Neural cell (in vitro differentiated cells): ENCODE data around the gene FBLIM1. TPM values are rescaled to one million over a fixed set of nuclear protein-coding genes. Genes with fewer than 3 reads are reported as not detected.

Experiments
- H2AFZ ChIP-seq: fragments of 200-600, 300-800 bp; sonication (generic), shearing (Covaris generic); 2 replicates; pipeline ENCODE4 v1.6.0; 2014; ENCODE audit warnings: low read depth, mild to moderate bottlenecking, antibody characterized with exemption, low read length, moderate library complexity
- H3F3A ChIP-seq: fragments of 200-600 bp; shearing (Covaris generic); 2 replicates; pipeline ENCODE4 v1.6.1; 2016; ENCODE audit warnings: mild to moderate bottlenecking, moderate library complexity, mixed read lengths, antibody characterized with exemption, low read length; ENCODE audit not compliant: insufficient read depth, poor library complexity, severe bottlenecking
- H3K27ac ChIP-seq: fragments of 200-600, 300-800 bp; sonication (generic), shearing (Covaris generic); 2 replicates; pipeline ENCODE4 v1.5.1; 2014; ENCODE audit warnings: mild to moderate bottlenecking, low read length, moderate library complexity
- H3K27me3 ChIP-seq: fragments of 300-800, 200-600 bp; sonication (generic), shearing (Covaris generic); 2 replicates; pipeline ENCODE4 v1.6.0; 2014; ENCODE audit warnings: mild to moderate bottlenecking, low read depth, low read length, moderate library complexity; ENCODE audit not compliant: insufficient read depth
- H3K36me3 ChIP-seq: fragments of 300-800, 200-600 bp; sonication (generic), shearing (Covaris generic); 2 replicates; pipeline ENCODE4 v1.5.1; 2014; ENCODE audit warnings: mild to moderate bottlenecking, antibody characterized with exemption, low read length, moderate library complexity; ENCODE audit not compliant: insufficient read depth
- H3K4me2 ChIP-seq: fragments of 300-800, 200-600 bp; sonication (generic), shearing (Covaris generic); 2 replicates; pipeline ENCODE4 v1.6.0; 2014; ENCODE audit warnings: mild to moderate bottlenecking, low read length
- H3K4me3 ChIP-seq: fragments of 300-800, 200-600 bp; sonication (generic), shearing (Covaris generic); 2 replicates; pipeline ENCODE4 v1.5.1; 2014; ENCODE audit warnings: mild to moderate bottlenecking, low read length, moderate library complexity
- H3K79me2 ChIP-seq: fragments of 200-600 bp; shearing (Covaris generic); replicated peaks from 2 replicates; pipeline ENCODE4 v1.6.0; 2014; ENCODE audit warnings: mild to moderate bottlenecking, low read length, moderate library complexity; ENCODE audit not compliant: insufficient read depth
- H3K9ac ChIP-seq: fragments of 300-800, 200-600 bp; sonication (generic), shearing (Covaris generic); 2 replicates; pipeline ENCODE4 v1.6.1; 2016; ENCODE audit warnings: mild to moderate bottlenecking, low read length, mixed read lengths
- H3K9me2 ChIP-seq: fragments of 200-600 bp; shearing (Covaris generic); 2 replicates; pipeline ENCODE4 v1.6.1; 2016; ENCODE audit warnings: mild to moderate bottlenecking, low read length, mixed read lengths; ENCODE audit not compliant: insufficient read depth
- H3K9me3 ChIP-seq: fragments of 200-600, 300-800 bp; sonication (generic), shearing (Covaris generic); 2 replicates; pipeline ENCODE4 v1.6.1; 2016; ENCODE audit warnings: mild to moderate bottlenecking, mixed run types, low read length, moderate library complexity, mixed read lengths
- H4K20me1 ChIP-seq: fragments of 200-600 bp; shearing (Covaris generic); 2 replicates; pipeline ENCODE4 v1.6.1; 2016; ENCODE audit warnings: mild to moderate bottlenecking, mixed run types; ENCODE audit not compliant: insufficient read depth
- CTCF ChIP-seq: fragments of 450-650 bp; IDR thresholded peaks from 2 replicates; pipeline ENCODE4 v1.5.1; 2014; ENCODE audit warnings: antibody characterized with exemption, mild to moderate bottlenecking, moderate library complexity; ENCODE audit not compliant: poor library complexity, severe bottlenecking
- EP300 ChIP-seq: fragments of 450-650 bp; conservative IDR thresholded peaks from 2 replicates; pipeline ENCODE4 v1.6.1; 2014; ENCODE audit warnings: antibody characterized with exemption, mild to moderate bottlenecking, moderate library complexity; ENCODE audit not compliant: poor library complexity, severe bottlenecking
- EZH2 ChIP-seq: fragments of 200-600, 300-800 bp; shearing (Covaris generic), sonication (generic); IDR thresholded peaks from 2 replicates; pipeline ENCODE4 v1.6.1; 2014; ENCODE audit warnings: antibody characterized with exemption, low read length, borderline replicate concordance, mild to moderate bottlenecking; ENCODE audit not compliant: insufficient read depth, poor library complexity, severe bottlenecking
- MXI1 ChIP-seq: fragments of 450-650 bp; conservative IDR thresholded peaks from 2 replicates; pipeline ENCODE4 v1.6.1; 2014; ENCODE audit warnings: antibody characterized with exemption, mild to moderate bottlenecking; ENCODE audit not compliant: poor library complexity, severe bottlenecking
- POLR2AphosphoS5 ChIP-seq: IDR thresholded peaks from 2 replicates; pipeline ENCODE4 v1.6.1; 2012
- RAD21 ChIP-seq: fragments of 450-650 bp; conservative IDR thresholded peaks from 2 replicates; pipeline ENCODE4 v1.6.1; 2014; ENCODE audit warnings: antibody characterized with exemption, mild to moderate bottlenecking, moderate library complexity
- SMC3 ChIP-seq: fragments of 450-650 bp; conservative IDR thresholded peaks from 2 replicates; pipeline ENCODE4 v1.6.1; 2014; ENCODE audit warnings: antibody characterized with exemption, mild to moderate bottlenecking, moderate library complexity; ENCODE audit not compliant: poor library complexity
- TAF1 ChIP-seq: IDR thresholded peaks from 2 replicates; pipeline ENCODE4 v1.6.1; 2012; ENCODE audit warnings: low read depth
- polyA plus RNA-seq: library from polyadenylated mRNA; depleted of rRNA; stranded (reverse); fragments of >200 nt; gene quantifications from 2 replicates; pipeline ENCODE4 v1.2.3, GENCODE V29; 2014
- TF ChIP-seq, protein P1 (sequence below): IDR thresholded peaks from 2 replicates; pipeline ENCODE4 v1.6.1; 2012; ENCODE audit warnings: borderline replicate concordance

Gene FBLIM1
- polyA plus RNA-seq, 1 donor from 2014 or later = 24.9 TPM

- no peaks in the 10 kb centered on the region for H3K36me3 ChIP-seq
- H3K4me3 ChIP-seq = no peak overlapping the region
- H2AFZ ChIP-seq = no peak overlapping the region
Observed at GRCh38 chr1:15744122-15744679, 14.4 kb upstream of the FBLIM1 start.

GRCh38 chr1:15747378-15747777 lies 11.2 kb upstream of the FBLIM1 start:
- H2AFZ ChIP-seq = no peak overlapping the region
- H3K9ac ChIP-seq = no peak overlapping the region
- no peaks in the 10 kb centered on the region for H3K79me2 ChIP-seq
- H4K20me1 ChIP-seq = no peaks in the 10 kb centered on the region
- no peaks in the 10 kb centered on the region for H3K9me3 ChIP-seq
- no peak overlapping the region for H3K4me3 ChIP-seq
- no peaks in the 10 kb centered on the region for H3K9me2 ChIP-seq
- H3K27me3 ChIP-seq = no peaks in the 10 kb centered on the region
- no peak overlapping the region for H3K27ac ChIP-seq
- TF ChIP-seq POLR2AphosphoS5 = no peak
- TF ChIP-seq SMC3 = no peak
- TF ChIP-seq RAD21 = no peak
- no peak for TF ChIP-seq MXI1
- TF ChIP-seq, protein P1, sequence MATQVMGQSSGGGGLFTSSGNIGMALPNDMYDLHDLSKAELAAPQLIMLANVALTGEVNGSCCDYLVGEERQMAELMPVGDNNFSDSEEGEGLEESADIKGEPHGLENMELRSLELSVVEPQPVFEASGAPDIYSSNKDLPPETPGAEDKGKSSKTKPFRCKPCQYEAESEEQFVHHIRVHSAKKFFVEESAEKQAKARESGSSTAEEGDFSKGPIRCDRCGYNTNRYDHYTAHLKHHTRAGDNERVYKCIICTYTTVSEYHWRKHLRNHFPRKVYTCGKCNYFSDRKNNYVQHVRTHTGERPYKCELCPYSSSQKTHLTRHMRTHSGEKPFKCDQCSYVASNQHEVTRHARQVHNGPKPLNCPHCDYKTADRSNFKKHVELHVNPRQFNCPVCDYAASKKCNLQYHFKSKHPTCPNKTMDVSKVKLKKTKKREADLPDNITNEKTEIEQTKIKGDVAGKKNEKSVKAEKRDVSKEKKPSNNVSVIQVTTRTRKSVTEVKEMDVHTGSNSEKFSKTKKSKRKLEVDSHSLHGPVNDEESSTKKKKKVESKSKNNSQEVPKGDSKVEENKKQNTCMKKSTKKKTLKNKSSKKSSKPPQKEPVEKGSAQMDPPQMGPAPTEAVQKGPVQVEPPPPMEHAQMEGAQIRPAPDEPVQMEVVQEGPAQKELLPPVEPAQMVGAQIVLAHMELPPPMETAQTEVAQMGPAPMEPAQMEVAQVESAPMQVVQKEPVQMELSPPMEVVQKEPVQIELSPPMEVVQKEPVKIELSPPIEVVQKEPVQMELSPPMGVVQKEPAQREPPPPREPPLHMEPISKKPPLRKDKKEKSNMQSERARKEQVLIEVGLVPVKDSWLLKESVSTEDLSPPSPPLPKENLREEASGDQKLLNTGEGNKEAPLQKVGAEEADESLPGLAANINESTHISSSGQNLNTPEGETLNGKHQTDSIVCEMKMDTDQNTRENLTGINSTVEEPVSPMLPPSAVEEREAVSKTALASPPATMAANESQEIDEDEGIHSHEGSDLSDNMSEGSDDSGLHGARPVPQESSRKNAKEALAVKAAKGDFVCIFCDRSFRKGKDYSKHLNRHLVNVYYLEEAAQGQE = no peak
- no peak for TF ChIP-seq EZH2
- no peak for TF ChIP-seq CTCF
- TF ChIP-seq EP300 = no peak
- no peak for TF ChIP-seq TAF1
- no peaks in the 10 kb centered on the region for H3F3A ChIP-seq
- no peaks in the 10 kb centered on the region for H3K36me3 ChIP-seq
- no peak overlapping the region for H3K4me2 ChIP-seq

More at GRCh38 chr1:15744122-15744679, 14.4 kb upstream of the FBLIM1 start:
- no peak overlapping the region for H3K27ac ChIP-seq
- H3K9ac ChIP-seq = no peak overlapping the region
- H3F3A ChIP-seq = no peaks in the 10 kb centered on the region
- no peaks in the 10 kb centered on the region for H4K20me1 ChIP-seq
- no peaks in the 10 kb centered on the region for H3K27me3 ChIP-seq
- TF ChIP-seq POLR2AphosphoS5 (no peak), RAD21 (no peak), MXI1 (no peak), TAF1 (no peak), CTCF (no peak), SMC3 (no peak), EP300 (no peak), EZH2 (no peak)
- TF ChIP-seq, protein P1 = no peak
- H3K79me2 ChIP-seq = no peaks in the 10 kb centered on the region
- no peak overlapping the region for H3K4me2 ChIP-seq
- no peaks in the 10 kb centered on the region for H3K9me2 ChIP-seq
- H3K9me3 ChIP-seq = no peaks in the 10 kb centered on the region
